ENCODE data around the gene CTNND2. TPM values are rescaled to one million over a fixed set of nuclear protein-coding genes. Genes with fewer than 3 reads are reported as not detected.

The CTNND2 gene
- total RNA-seq, 6 donors from 2014 or later, result 1.1 to 12.4 (median 3.2) TPM

DNA sequence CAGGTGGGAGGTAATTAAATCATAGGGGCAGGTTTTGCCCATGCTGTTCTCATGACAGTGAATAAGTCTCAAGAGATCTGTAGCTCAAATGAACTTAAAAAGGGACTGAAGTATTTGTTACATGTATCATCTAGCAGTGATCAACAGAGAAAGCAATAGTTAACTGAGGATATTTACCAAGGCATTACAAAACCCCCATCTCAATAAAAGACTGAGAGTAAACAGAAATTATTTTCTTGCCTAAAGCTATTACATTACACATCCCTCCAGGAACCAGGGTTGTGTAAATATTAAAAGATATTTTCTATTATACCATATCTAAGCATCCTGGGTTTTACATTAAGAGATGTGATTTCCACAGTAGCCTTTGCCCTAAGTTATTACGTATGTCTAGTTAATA lies 169.9 kb downstream of the CTNND2 start:
- DNase-seq, result no peak
- Histone ChIP-seq H3K27ac (no peak overlapping the region), H3K36me3 (no peaks in the 10 kb centered on the region), H3K9me3 (no peaks in the 10 kb centered on the region), H3K27me3 (no peaks in the 10 kb centered on the region), H3K4me1 (no peaks in the 10 kb centered on the region), H3K4me3 (no peak overlapping the region)
- ATAC-seq (ENCODE audit: low FRiP score in 2 of 2), result no peak
- WGBS, 2 donors, result 92 to 93% methylated on average over 1 of the region's 1 CpG
- TF ChIP-seq POLR2AphosphoS5 (IDR thresholded peaks at IDR 0.05) (no peak), EP300 (IDR thresholded peaks at IDR 0.05) (no peak), CTCF (IDR thresholded peaks at IDR 0.05) (no peak), POLR2A (IDR thresholded peaks at IDR 0.05) (no peak)

DNA sequence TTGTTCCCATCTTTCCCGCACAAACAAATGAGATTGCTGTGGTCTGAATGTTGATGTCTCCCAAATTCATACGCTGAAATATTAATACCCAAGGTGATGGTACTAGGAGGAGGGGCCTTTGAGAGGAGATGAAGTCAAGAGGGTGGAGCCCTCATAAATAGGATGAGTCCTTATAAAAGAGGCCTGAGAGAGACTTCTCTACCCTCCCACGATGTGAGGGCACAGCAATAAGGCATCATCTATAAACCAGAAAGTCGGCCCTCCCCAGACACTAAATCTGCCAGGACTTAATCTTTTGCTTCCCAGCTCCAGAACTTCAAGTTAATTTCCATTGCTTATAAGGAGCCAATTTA lies 170.4 kb downstream of the CTNND2 start:
- Histone ChIP-seq H3K27me3 (no peaks in the 10 kb centered on the region), H3K9me3 (no peaks in the 10 kb centered on the region), H3K36me3 (no peaks in the 10 kb centered on the region), H3K4me1 (no peaks in the 10 kb centered on the region), H3K27ac (no peak overlapping the region), H3K4me3 (no peak overlapping the region)
- peak in 1 of 2 donors; percentile 59 for ATAC-seq (ENCODE audit: low FRiP score in 2 of 2)
- 82 to 87% methylated on average over 4 of the region's 4 CpGs for WGBS, 2 donors
- DNase-seq, result no peak
- TF ChIP-seq EP300 (IDR thresholded peaks at IDR 0.05) (no peak), POLR2AphosphoS5 (IDR thresholded peaks at IDR 0.05) (no peak), CTCF (IDR thresholded peaks at IDR 0.05) (no peak), POLR2A (IDR thresholded peaks at IDR 0.05) (no peak)

DNA sequence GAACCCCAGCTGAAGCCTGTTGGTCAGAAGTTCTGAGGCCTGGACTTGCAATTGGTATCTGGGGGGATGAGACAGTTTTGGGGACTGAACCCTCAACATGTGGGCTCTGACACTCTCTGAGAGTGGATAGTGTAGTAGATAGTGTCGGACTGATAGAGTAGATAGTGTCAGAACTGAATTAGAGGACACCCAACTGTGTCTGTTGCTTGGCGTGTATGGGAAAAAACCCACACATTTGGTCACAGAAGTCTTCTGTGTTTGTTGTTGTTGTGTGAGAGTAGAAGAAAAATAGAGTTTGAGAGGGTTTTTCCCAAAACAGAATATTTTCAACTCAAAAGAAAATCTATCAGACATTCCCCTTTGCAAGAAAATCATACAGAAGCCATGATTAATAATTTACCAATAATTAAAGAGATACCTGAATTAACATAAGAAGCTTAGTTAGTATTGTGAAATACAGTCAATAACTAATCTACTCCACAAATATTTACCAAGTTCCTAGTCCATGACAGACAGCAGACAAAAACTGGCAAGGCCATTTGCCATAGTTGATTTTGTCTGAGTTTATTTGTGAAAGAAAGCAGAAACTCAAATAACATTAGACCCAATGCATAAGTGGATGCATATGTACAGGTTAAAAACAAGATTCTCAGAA lies 170.9 kb downstream of the CTNND2 start:
- ATAC-seq (ENCODE audit: low FRiP score in 2 of 2) (no peak), DNase-seq (no peak)
- Histone ChIP-seq H3K9me3 (no peaks in the 10 kb centered on the region), H3K27me3 (no peaks in the 10 kb centered on the region), H3K36me3 (no peaks in the 10 kb centered on the region), H3K27ac (no peak overlapping the region), H3K4me1 (no peaks in the 10 kb centered on the region), H3K4me3 (no peak overlapping the region)
- 74 to 79% methylated on average over 2 of the region's 2 CpGs for WGBS, 2 donors
- TF ChIP-seq EP300 (IDR thresholded peaks at IDR 0.05), result no peak
- TF ChIP-seq CTCF (IDR thresholded peaks at IDR 0.05), result no peak
- TF ChIP-seq POLR2A (IDR thresholded peaks at IDR 0.05), result no peak
- no peak for TF ChIP-seq POLR2AphosphoS5 (IDR thresholded peaks at IDR 0.05)

GRCh38 chr5:11724940-11725339 lies 179.3 kb downstream of the CTNND2 start:
- 22 to 44% methylated on average over 3 of the region's 3 CpGs for WGBS, 2 donors
- ATAC-seq (ENCODE audit: low FRiP score in 2 of 2), result no peak
- no peak for DNase-seq

GRCh38 chr5:11719888-11720481 lies 184.3 kb downstream of the CTNND2 start:
- ATAC-seq (ENCODE audit: low FRiP score in 2 of 2), result peak in 1 of 2 donors; percentile 65
- peak in 3 of 6 experiments; percentile 17 to 25 (median 22) for TF ChIP-seq CTCF (IDR thresholded peaks at IDR 0.05)
- no peak for TF ChIP-seq POLR2AphosphoS5 (IDR thresholded peaks at IDR 0.05)
- Histone ChIP-seq H3K4me3 (no peak overlapping the region), H3K36me3 (no peaks in the 10 kb centered on the region), H3K27me3 (no peaks in the 10 kb centered on the region), H3K27ac (no peak overlapping the region), H3K9me3 (no peaks in the 10 kb centered on the region), H3K4me1 (no peaks in the 10 kb centered on the region)
- peak in 1 of 2 donors; percentile 32 for DNase-seq
- 25 to 36% methylated on average over 5 of the region's 5 CpGs for WGBS, 2 donors

More at GRCh38 chr5:11724940-11725339, 179.3 kb downstream of the CTNND2 start:
- no peak overlapping the region for H3K27ac ChIP-seq
- no peaks in the 10 kb centered on the region for H3K4me1 ChIP-seq
- H3K4me3 ChIP-seq, result no peak overlapping the region
- H3K27me3 ChIP-seq, result no peaks in the 10 kb centered on the region
- no peak for TF ChIP-seq EP300 (IDR thresholded peaks at IDR 0.05)
- TF ChIP-seq POLR2AphosphoS5 (IDR thresholded peaks at IDR 0.05), result no peak
- no peaks in the 10 kb centered on the region for H3K9me3 ChIP-seq
- H3K36me3 ChIP-seq, result no peaks in the 10 kb centered on the region
